Measurements from ENCODE around the gene SUGP1.
"Not testable (repeated sequence)": the region's sequence is repeated elsewhere in the genome, so short reads cannot be mapped to it uniquely, and the experiment has no call there.

Gene SUGP1

GRCh38 chr19:19354932-19355331 lies 34.6 kb upstream of the SUGP1 start:
- no peak overlapping the region for H3K27ac ChIP-seq (ENCODE audit: low read depth, low read length, poor library complexity, severe bottlenecking)
- H3K79me2 ChIP-seq (ENCODE audit: insufficient read depth, low read length), result no peaks in the 10 kb centered on the region
- TF ChIP-seq EZH2 (IDR thresholded peaks at IDR 0.05; ENCODE audit: borderline replicate concordance, low read length), result no peak
- no peak for TF ChIP-seq CTCF (IDR thresholded peaks at IDR 0.05; ENCODE audit: low read length)
- peaks cover 67% of the 10 kb centered on the region for H3K36me3 ChIP-seq (ENCODE audit: insufficient read depth, low read length)
- no peak overlapping the region for H3K9ac ChIP-seq (ENCODE audit: low read length)
- no peak overlapping the region for H2AFZ ChIP-seq (ENCODE audit: low read length)
- H3K4me2 ChIP-seq (ENCODE audit: low read length), result no peak overlapping the region
- no peaks in the 10 kb centered on the region for H3K9me2 ChIP-seq (ENCODE audit: low read depth, low read length)
- no peak overlapping the region for H3K4me3 ChIP-seq (ENCODE audit: low read depth, low read length, poor library complexity, severe bottlenecking)
- H3F3A ChIP-seq (ENCODE audit: insufficient read depth, low read length), result no peaks in the 10 kb centered on the region
- H3K27me3 ChIP-seq (ENCODE audit: insufficient read depth, low read length), result no peaks in the 10 kb centered on the region
- no peaks in the 10 kb centered on the region for H4K20me1 ChIP-seq (ENCODE audit: insufficient read depth, low read length)
- no peaks in the 10 kb centered on the region for H3K9me3 ChIP-seq (ENCODE audit: low read length)
- no peaks in the 10 kb centered on the region for H3K4me1 ChIP-seq (ENCODE audit: insufficient read depth, low read length, severe bottlenecking)

- no peak for TF ChIP-seq EZH2 (IDR thresholded peaks at IDR 0.05; ENCODE audit: borderline replicate concordance, low read length)
- TF ChIP-seq CTCF (IDR thresholded peaks at IDR 0.05; ENCODE audit: low read length), result no peak
- Histone ChIP-seq H3K4me2 (ENCODE audit: low read length) (no peak overlapping the region), H3K9ac (ENCODE audit: low read length) (no peak overlapping the region), H2AFZ (ENCODE audit: low read length) (no peak overlapping the region), H3K9me3 (ENCODE audit: low read length) (no peaks in the 10 kb centered on the region), H3K36me3 (ENCODE audit: insufficient read depth, low read length) (peaks cover 76% of the 10 kb centered on the region), H3K4me3 (ENCODE audit: low read depth, low read length, poor library complexity, severe bottlenecking) (no peak overlapping the region), H3K4me1 (ENCODE audit: insufficient read depth, low read length, severe bottlenecking) (no peaks in the 10 kb centered on the region), H4K20me1 (ENCODE audit: insufficient read depth, low read length) (no peaks in the 10 kb centered on the region), H3K79me2 (ENCODE audit: insufficient read depth, low read length) (no peaks in the 10 kb centered on the region), H3K9me2 (ENCODE audit: low read depth, low read length) (no peaks in the 10 kb centered on the region), H3K27me3 (ENCODE audit: insufficient read depth, low read length) (no peaks in the 10 kb centered on the region), H3F3A (ENCODE audit: insufficient read depth, low read length) (no peaks in the 10 kb centered on the region), H3K27ac (ENCODE audit: low read depth, low read length, poor library complexity, severe bottlenecking) (no peak overlapping the region)
Observed at GRCh38 chr19:19354007-19354406, 33.7 kb upstream of the SUGP1 start.

- no peak overlapping the region for H3K9ac ChIP-seq (ENCODE audit: low read length)
- no peaks in the 10 kb centered on the region for H3K27me3 ChIP-seq (ENCODE audit: insufficient read depth, low read length)
- peaks cover 82% of the 10 kb centered on the region for H3K36me3 ChIP-seq (ENCODE audit: insufficient read depth, low read length)
- no peaks in the 10 kb centered on the region for H3K9me3 ChIP-seq (ENCODE audit: low read length)
- H3K27ac ChIP-seq (ENCODE audit: low read depth, low read length, poor library complexity, severe bottlenecking), result no peak overlapping the region
- no peak overlapping the region for H2AFZ ChIP-seq (ENCODE audit: low read length)
- H3K4me1 ChIP-seq (ENCODE audit: insufficient read depth, low read length, severe bottlenecking), result no peaks in the 10 kb centered on the region
- no peaks in the 10 kb centered on the region for H3F3A ChIP-seq (ENCODE audit: insufficient read depth, low read length)
- H3K4me2 ChIP-seq (ENCODE audit: low read length), result no peak overlapping the region
- H3K79me2 ChIP-seq (ENCODE audit: insufficient read depth, low read length), result no peaks in the 10 kb centered on the region
- no peaks in the 10 kb centered on the region for H4K20me1 ChIP-seq (ENCODE audit: insufficient read depth, low read length)
- no peak for TF ChIP-seq EZH2 (IDR thresholded peaks at IDR 0.05; ENCODE audit: borderline replicate concordance, low read length)
- no peak for TF ChIP-seq CTCF (IDR thresholded peaks at IDR 0.05; ENCODE audit: low read length)
- no peaks in the 10 kb centered on the region for H3K9me2 ChIP-seq (ENCODE audit: low read depth, low read length)
- no peak overlapping the region for H3K4me3 ChIP-seq (ENCODE audit: low read depth, low read length, poor library complexity, severe bottlenecking)
Observed at GRCh38 chr19:19352823-19353222, 32.5 kb upstream of the SUGP1 start.

- not testable (repeated sequence) for H3K4me2 ChIP-seq (ENCODE audit: low read length); H3K27ac ChIP-seq (ENCODE audit: low read depth, low read length, poor library complexity, severe bottlenecking); H3K9me3 ChIP-seq (ENCODE audit: low read length); H3K4me3 ChIP-seq (ENCODE audit: low read depth, low read length, poor library complexity, severe bottlenecking); H3K79me2 ChIP-seq (ENCODE audit: insufficient read depth, low read length); H3K9ac ChIP-seq (ENCODE audit: low read length); H4K20me1 ChIP-seq (ENCODE audit: insufficient read depth, low read length); H2AFZ ChIP-seq (ENCODE audit: low read length); H3K9me2 ChIP-seq (ENCODE audit: low read depth, low read length); H3K4me1 ChIP-seq (ENCODE audit: insufficient read depth, low read length, severe bottlenecking); H3K27me3 ChIP-seq (ENCODE audit: insufficient read depth, low read length); H3F3A ChIP-seq (ENCODE audit: insufficient read depth, low read length)
- peaks cover 83% of the 10 kb centered on the region for H3K36me3 ChIP-seq (ENCODE audit: insufficient read depth, low read length)
Observed at GRCh38 chr19:19350756-19351155, 30.4 kb upstream of the SUGP1 start.

Measured in OCI-LY1 (cell line).